Measurements from ENCODE around the gene LGR6. TPM values are rescaled to one million over a fixed set of nuclear protein-coding genes. Genes with fewer than 3 reads are reported as not detected.

The LGR6 gene
- total RNA-seq, 2 donors from 2014 or later = 0.21 TPM; not detected in 1

- no peak for ATAC-seq (replicated peaks)
- Mint-ChIP-seq H3K9me3 (no peaks in the 10 kb centered on the region), H3K27me3 (peaks cover 23% of the 10 kb centered on the region), H3K36me3 (ENCODE audit: low read depth) (no peaks in the 10 kb centered on the region), H3K27ac (no peak overlapping the region), H3K4me3 (no peak overlapping the region), H3K4me1 (peaks cover 6% of the 10 kb centered on the region)
Measured at GRCh38 chr1:202194328-202194648, 689 bp downstream of the LGR6 start.

GRCh38 chr1:202197653-202198365 is 4.2 kb downstream of the LGR6 start:
- Mint-ChIP-seq H3K4me1 (peaks cover 6% of the 10 kb centered on the region), H3K36me3 (ENCODE audit: low read depth) (no peaks in the 10 kb centered on the region), H3K27me3 (peaks cover 23% of the 10 kb centered on the region), H3K9me3 (no peaks in the 10 kb centered on the region), H3K27ac (no peak overlapping the region), H3K4me3 (no peak overlapping the region)
- ATAC-seq (replicated peaks) = no peak

DNA sequence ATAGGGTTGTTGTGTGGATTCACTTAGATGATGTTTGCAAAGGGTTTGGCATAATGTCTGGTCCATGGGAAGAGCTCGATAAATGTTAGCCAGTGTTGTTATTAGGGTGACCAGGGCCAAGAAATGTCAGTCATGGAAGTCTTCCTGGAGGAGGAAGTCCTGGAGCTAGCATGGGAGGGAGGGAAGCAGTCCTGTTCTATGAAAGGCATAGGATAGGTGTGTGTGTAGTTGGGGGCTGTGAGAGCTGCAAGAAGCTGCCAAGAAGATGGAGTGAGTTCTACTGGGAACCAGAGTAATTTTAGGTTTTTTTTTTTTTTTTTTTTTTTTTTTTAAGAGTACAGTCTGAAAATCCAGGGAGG is 4.7 kb downstream of the LGR6 start:
- ATAC-seq (replicated peaks) = no peak
- no peak overlapping the region for H3K4me3 Mint-ChIP-seq
- H3K9me3 Mint-ChIP-seq = no peaks in the 10 kb centered on the region
- H3K27me3 Mint-ChIP-seq = peaks cover 23% of the 10 kb centered on the region
- peaks cover 6% of the 10 kb centered on the region for H3K4me1 Mint-ChIP-seq
- H3K27ac Mint-ChIP-seq = no peak overlapping the region
- no peaks in the 10 kb centered on the region for H3K36me3 Mint-ChIP-seq (ENCODE audit: low read depth)

- Mint-ChIP-seq H3K27ac (no peak overlapping the region), H3K27me3 (peaks cover 19% of the 10 kb centered on the region), H3K4me3 (no peak overlapping the region), H3K36me3 (ENCODE audit: low read depth) (no peaks in the 10 kb centered on the region), H3K9me3 (no peaks in the 10 kb centered on the region), H3K4me1 (peaks cover 6% of the 10 kb centered on the region)
- no peak for ATAC-seq (replicated peaks)
Measured at GRCh38 chr1:202199040-202199889, 5.7 kb downstream of the LGR6 start.

DNA sequence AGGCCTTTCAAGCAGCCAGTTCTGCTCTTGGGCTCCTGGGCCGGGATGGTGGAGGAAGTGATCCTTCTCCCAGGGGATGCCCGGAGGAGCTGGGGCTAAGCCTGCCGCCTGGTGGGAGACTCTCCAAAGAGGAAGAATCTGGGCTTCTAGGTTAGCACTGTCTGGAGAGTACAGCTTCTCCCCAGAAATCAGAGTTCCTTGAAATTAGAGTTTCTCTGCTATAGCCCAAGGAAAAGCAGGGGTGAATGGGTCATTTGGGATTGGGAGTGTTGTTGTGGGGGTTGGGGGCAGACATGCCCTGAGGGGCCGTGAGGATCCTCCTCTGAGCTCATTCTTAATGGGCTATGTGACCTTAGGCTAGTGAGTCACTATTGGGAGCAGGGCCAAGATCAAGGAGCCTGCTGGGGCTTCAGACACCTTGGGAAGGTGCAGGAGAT is 6.5 kb downstream of the LGR6 start:
- H3K36me3 Mint-ChIP-seq (ENCODE audit: low read depth) = no peaks in the 10 kb centered on the region
- peaks cover 10% of the 10 kb centered on the region for H3K27me3 Mint-ChIP-seq
- peaks cover 6% of the 10 kb centered on the region for H3K4me1 Mint-ChIP-seq
- no peak for ATAC-seq (replicated peaks)
- no peak overlapping the region for H3K4me3 Mint-ChIP-seq
- H3K9me3 Mint-ChIP-seq = no peaks in the 10 kb centered on the region
- no peak overlapping the region for H3K27ac Mint-ChIP-seq

DNA sequence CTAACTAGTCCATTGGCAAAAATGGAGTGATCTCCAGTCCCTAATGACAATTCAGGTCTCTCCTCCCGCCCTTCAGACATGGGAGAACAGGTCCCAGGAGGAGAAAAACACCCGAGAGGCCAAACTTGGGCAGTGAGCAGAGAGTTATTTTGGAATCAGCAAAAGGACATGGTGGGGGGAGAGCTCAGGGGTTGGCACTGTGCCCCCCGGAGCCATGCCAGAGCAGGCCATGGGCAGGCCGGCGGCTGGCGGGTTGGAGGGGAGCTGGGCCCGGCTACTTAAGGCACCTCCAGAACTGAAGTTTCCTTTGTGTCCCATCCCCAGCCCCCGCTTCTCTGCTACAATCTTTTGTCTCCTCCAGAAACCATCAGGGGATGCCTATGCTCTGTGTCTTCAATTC is 7.1 kb downstream of the LGR6 start:
- ATAC-seq (replicated peaks) = no peak
- H3K27me3 Mint-ChIP-seq = peaks cover 6% of the 10 kb centered on the region
- H3K27ac Mint-ChIP-seq = no peak overlapping the region
- no peak overlapping the region for H3K4me3 Mint-ChIP-seq
- no peaks in the 10 kb centered on the region for H3K9me3 Mint-ChIP-seq
- no peaks in the 10 kb centered on the region for H3K36me3 Mint-ChIP-seq (ENCODE audit: low read depth)
- H3K4me1 Mint-ChIP-seq = peaks cover 6% of the 10 kb centered on the region

DNA sequence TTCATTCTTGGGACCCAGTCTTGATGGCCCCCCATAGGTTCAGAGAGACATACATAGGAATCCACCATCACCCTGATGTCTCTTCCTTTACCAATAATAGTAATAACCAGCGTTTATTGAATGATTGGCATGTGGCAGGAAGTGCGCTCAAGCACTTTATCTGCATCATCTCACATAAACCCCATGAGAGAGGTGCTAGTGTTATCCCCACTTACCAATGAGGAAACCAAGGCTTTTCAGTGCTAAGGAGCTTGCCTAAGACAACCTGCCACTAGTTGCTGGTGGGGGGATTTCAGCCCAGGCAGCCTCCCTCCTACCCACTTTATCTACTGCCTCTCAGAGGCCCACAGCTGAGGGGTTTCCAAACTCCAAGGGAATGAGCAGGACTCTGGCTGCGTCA is 7.7 kb downstream of the LGR6 start:
- Mint-ChIP-seq H3K9me3 (no peaks in the 10 kb centered on the region), H3K36me3 (ENCODE audit: low read depth) (no peaks in the 10 kb centered on the region), H3K4me3 (no peak overlapping the region), H3K27me3 (peaks cover 3% of the 10 kb centered on the region), H3K4me1 (peaks cover 6% of the 10 kb centered on the region), H3K27ac (no peak overlapping the region)
- no peak for ATAC-seq (replicated peaks)

GRCh38 chr1:202201971-202202370 is 8.4 kb downstream of the LGR6 start:
- Mint-ChIP-seq H3K9me3 (no peaks in the 10 kb centered on the region), H3K4me1 (peaks cover 6% of the 10 kb centered on the region), H3K27ac (no peak overlapping the region), H3K27me3 (peaks cover 3% of the 10 kb centered on the region), H3K36me3 (ENCODE audit: low read depth) (no peaks in the 10 kb centered on the region), H3K4me3 (no peak overlapping the region)
- no peak for ATAC-seq (replicated peaks)

GRCh38 chr1:202202500-202203168 is 9.0 kb downstream of the LGR6 start:
- H3K4me3 Mint-ChIP-seq = no peak overlapping the region
- H3K4me1 Mint-ChIP-seq = peaks cover 6% of the 10 kb centered on the region
- H3K27me3 Mint-ChIP-seq = peaks cover 3% of the 10 kb centered on the region
- H3K9me3 Mint-ChIP-seq = no peaks in the 10 kb centered on the region
- no peaks in the 10 kb centered on the region for H3K36me3 Mint-ChIP-seq (ENCODE audit: low read depth)
- ATAC-seq (replicated peaks) = no peak
- H3K27ac Mint-ChIP-seq = no peak overlapping the region

- Mint-ChIP-seq H3K27ac (no peak overlapping the region), H3K4me1 (peaks cover under 1% of the 10 kb centered on the region), H3K4me3 (no peak overlapping the region), H3K36me3 (ENCODE audit: low read depth) (no peaks in the 10 kb centered on the region), H3K27me3 (no peaks in the 10 kb centered on the region), H3K9me3 (no peaks in the 10 kb centered on the region)
- ATAC-seq (replicated peaks) = no peak
Measured at GRCh38 chr1:202203238-202204039, 9.8 kb downstream of the LGR6 start.

GRCh38 chr1:202204065-202204464 is 10.5 kb downstream of the LGR6 start:
- H3K27me3 Mint-ChIP-seq = no peaks in the 10 kb centered on the region

GRCh38 chr1:202205523-202206190 is 12.1 kb downstream of the LGR6 start:
- Mint-ChIP-seq H3K36me3 (ENCODE audit: low read depth) (no peaks in the 10 kb centered on the region), H3K9me3 (no peaks in the 10 kb centered on the region), H3K4me3 (no peak overlapping the region), H3K27ac (no peak overlapping the region), H3K4me1 (no peaks in the 10 kb centered on the region), H3K27me3 (peaks cover under 1% of the 10 kb centered on the region)
- ATAC-seq (replicated peaks) = no peak

More at GRCh38 chr1:202204065-202204464, 10.5 kb downstream of the LGR6 start:
- ATAC-seq (replicated peaks) = no peak
- Mint-ChIP-seq H3K4me3 (no peak overlapping the region), H3K36me3 (ENCODE audit: low read depth) (no peaks in the 10 kb centered on the region), H3K27ac (no peak overlapping the region), H3K4me1 (no peaks in the 10 kb centered on the region), H3K9me3 (no peaks in the 10 kb centered on the region)

- peaks cover 10% of the 10 kb centered on the region for H3K27me3 Mint-ChIP-seq
- no peaks in the 10 kb centered on the region for H3K36me3 Mint-ChIP-seq (ENCODE audit: low read depth)
- ATAC-seq (replicated peaks) = no peak
- no peak overlapping the region for H3K4me3 Mint-ChIP-seq
- H3K9me3 Mint-ChIP-seq = no peaks in the 10 kb centered on the region
- no peak overlapping the region for H3K27ac Mint-ChIP-seq
- H3K4me1 Mint-ChIP-seq = no peaks in the 10 kb centered on the region
Measured at GRCh38 chr1:202207292-202207691, 13.7 kb downstream of the LGR6 start.

DNA sequence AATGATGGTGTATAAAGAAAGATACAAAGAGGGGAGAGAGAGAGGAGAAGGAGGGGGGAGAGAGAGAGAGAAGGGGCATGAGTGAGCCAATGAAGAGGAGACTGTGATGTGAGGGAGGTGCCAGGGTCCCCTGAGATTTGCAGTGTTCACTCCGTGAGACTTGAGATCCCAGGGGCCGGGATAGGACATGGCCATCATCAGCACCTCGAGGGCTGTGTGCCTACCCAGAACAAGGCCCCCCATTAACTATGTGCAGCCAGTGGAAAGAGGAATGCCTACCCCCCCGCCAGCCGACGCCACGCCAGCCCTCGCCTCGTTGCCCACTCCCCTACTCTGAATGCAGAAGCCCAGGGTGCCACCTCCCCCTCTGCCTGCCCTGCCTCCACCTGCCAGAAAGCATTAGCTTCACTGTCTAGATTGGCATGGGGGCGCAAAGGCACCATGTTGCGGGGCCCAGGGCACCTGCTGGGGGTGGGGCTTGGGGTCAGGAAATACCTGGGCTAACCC is 14.8 kb downstream of the LGR6 start:
- H3K4me3 Mint-ChIP-seq = no peak overlapping the region
- H3K27ac Mint-ChIP-seq = no peak overlapping the region
- ATAC-seq (replicated peaks) = no peak
- no peaks in the 10 kb centered on the region for H3K9me3 Mint-ChIP-seq
- H3K27me3 Mint-ChIP-seq = peaks cover 21% of the 10 kb centered on the region
- H3K36me3 Mint-ChIP-seq (ENCODE audit: low read depth) = no peaks in the 10 kb centered on the region
- no peaks in the 10 kb centered on the region for H3K4me1 Mint-ChIP-seq
